Heart right ventricle (tissue), 16 donors: ENCODE results near the gene SCTR. TPM values are rescaled to one million over a fixed set of nuclear protein-coding genes. Genes with fewer than 3 reads are reported as not detected.

Experiments
- ATAC-seq, 8 donors: fragments of 200-7000 bp; cut with Tn5 transposase; one replicate each; pipeline ENCODE4 v1.9.1; 2020; ENCODE audit warnings: mild to moderate bottlenecking in 8 of 8, moderate library complexity in 8 of 8, moderate number of reproducible peaks in 1 of 8
- DNase-seq, 2 donors: peaks; one replicate each; pipeline ENCODE4 v3.0.0-alpha.2; 2020
- H3K27ac ChIP-seq, 10 donors: fragments of 200-600 bp; sonication (generic) in 2 of 10; one replicate each; pipeline versions ENCODE4 v1.5.0 to v1.8.0; 2020 to 2022; ENCODE audit warnings: mild to moderate bottlenecking in 3 of 10
- H3K27me3 ChIP-seq, 7 donors: fragments of 200-600 bp; one replicate each; pipeline ENCODE4 v1.8.0; 2021 to 2022; ENCODE audit warnings: mild to moderate bottlenecking in 2 of 7
- H3K36me3 ChIP-seq, 9 donors: fragments of 200-600 bp; sonication (generic) in 1 of 9; one replicate each; pipeline versions ENCODE4 v1.5.0 to v1.8.0; 2020 to 2022; ENCODE audit warnings: mild to moderate bottlenecking in 2 of 9
- H3K4me1 ChIP-seq, 9 donors: fragments of 200-600 bp; sonication (generic) in 1 of 9; one replicate each; pipeline versions ENCODE4 v1.5.0 to v1.8.0; 2020 to 2022; ENCODE audit warnings: mild to moderate bottlenecking in 4 of 9
- H3K4me3 ChIP-seq, 10 donors: fragments of 200-600 bp; sonication (generic) in 2 of 10; one replicate each; pipeline versions ENCODE4 v1.5.0 to v1.8.0; 2020 to 2022; ENCODE audit warnings: mild to moderate bottlenecking in 7 of 10, moderate library complexity in 2 of 10
- H3K9me3 ChIP-seq, 11 donors: fragments of 200-600 bp in 10 of 11; sonication (generic) in 2 of 11; one replicate each; pipeline versions ENCODE4 v1.5.0 to v1.8.0; 2013 to 2022; ENCODE audit warnings: mild to moderate bottlenecking in 2 of 11, control low read depth in 1 of 11, moderate library complexity in 1 of 11
- WGBS, 2 donors: extraction: QIAGEN DNeasy Blood & Tissue Kit; methylation state at CpG; one replicate each; pipeline ENCODE4 v1.1.7; 2013; ENCODE audit warnings: inconsistent platforms in 1 of 2; 5-methylcytosine and 5-hydroxymethylcytosine counted together
- intact Hi-C, 10 donors: fragments of 100-400 bp; cut with DNase I; formaldehyde crosslinking; loops; one replicate each; pipeline versions ENCODE4 v1.11.1 to v1.14.2; 2022
- long read RNA-seq, 3 donors: library from polyadenylated mRNA; unstranded; transcript quantifications; one replicate each; pipeline ENCODE4 v2.0.0, GENCODE V29; 2020 to 2021
- polyA plus RNA-seq, 2 donors: library from polyadenylated mRNA; stranded (reverse); fragments of 200-250 nt; gene quantifications; one replicate each; pipeline ENCODE4 v1.2.3, GENCODE V29; 2013
- total RNA-seq, 10 donors: library from RNA; stranded (reverse); fragmentation: NEBNext Ultra II Directional in 3 of 10; extraction: Animal tissue kit (Norgen Biotek cat#: 25700) in 3 of 10; gene quantifications; one replicate each; pipeline versions ENCODE4 v1.2.1 to v1.2.4, GENCODE V29; 2021 to 2023
- TF ChIP-seq, protein P1 (sequence below), 9 donors: fragments of 200-600 bp; sonication (generic) in 2 of 9; IDR thresholded peaks; one replicate each; pipeline versions ENCODE4 v1.5.0 to v1.8.0; 2021 to 2022; ENCODE audit warnings: antibody characterized with exemption in 9 of 9, mild to moderate bottlenecking in 5 of 9, moderate library complexity in 1 of 9
- donor health status: Arrhythmogenic right ventricular cardiomyopathy.
- donor health status: ischemic (EF 13 %, LVEDD 7.1; RV severe dilation, severe dysfunction).
- donor health status: healthy with polysubstance abuse.
- donor health status: DM: no; HTN: yes; CAD: no.
- donor health status: DM: no; HTN: no; CAD: no.
- donor health status: ischemic (EF 25% LVEDD 6.9; RV normal size, moderate dysfunction).
- donor health status: ischemic (EF 25% LVEDD 5.7; RV mildly dilated, moderate dysfunction).
- donor health status: healthy.
- donor health status: DM: yes; HTN: yes; CAD: no.
- donor health status: Ischemic cardiomyopathy.
- donor health status: ischemic (EF 35%, LVEDD 5.7; RV mildly dilated, moderate dysfunction).
- donor health status: nonischemic (EF 11% LVEDD 7.7; RV severe dilation, severe dysfunction).
- donor health status: DM: yes; HTN: yes; CAD: no.
- donor health status: PGD.
- donor health status: ischemic (EF 29% LVEDD 5.4; RV normal size, mild dysfunction).
- donor health status: nonischemic (EF 23%, LVEDD 6.1; RV moderate dilation, normal function).

SCTR gene
- total RNA-seq (under 1 TPM in 8 of 10 donors, not detected in 2; 0.36 to 0.94 (median 0.57) TPM), polyA plus RNA-seq (1 to 10 TPM in 1 of 2 donors, under 1 TPM in 1; 0.10 to 1.4 TPM)
- long read RNA-seq, donor 1, partial matches to known transcripts: 0 of 3 reads
- long read RNA-seq, donor 1, other reads (novel, unspliced or antisense): 3 of 3 reads
- long read RNA-seq, donor 2: 0 reads
- long read RNA-seq, donor 3: 0 reads

GRCh38 chr2:119523952-119524694 lies at the start of gene SCTR:
Gene SCTR, minus strand, starts transcription at chr2:119524483. Its CDS starts 257 bp downstream, at chr2:119524226.
- no peaks in the 10 kb centered on the region for H3K36me3 ChIP-seq
- no peak within 1 kb of the TSS for H3K27ac ChIP-seq
- 6% methylated on average over 72 to 74 of the region's 74 CpGs for WGBS, 2 donors
- peak within 1 kb of the TSS in 7 of 10 donors; percentile 7 to 25 (median 16) for H3K4me3 ChIP-seq
- intact Hi-C loops: loop anchor here in 2 of 10 donors (5.0 to 10.0 kb wide), 2 partner anchors 131 to 133 kb away; no protein-coding TSS in a partner anchor
- peaks cover 8 to 59% (median 47%) of the 10 kb centered on the region in 7 donors for H3K27me3 ChIP-seq
- no peak for DNase-seq
- H3K9me3 ChIP-seq: no peaks in the 10 kb centered on the region
- TF ChIP-seq, protein P1, sequence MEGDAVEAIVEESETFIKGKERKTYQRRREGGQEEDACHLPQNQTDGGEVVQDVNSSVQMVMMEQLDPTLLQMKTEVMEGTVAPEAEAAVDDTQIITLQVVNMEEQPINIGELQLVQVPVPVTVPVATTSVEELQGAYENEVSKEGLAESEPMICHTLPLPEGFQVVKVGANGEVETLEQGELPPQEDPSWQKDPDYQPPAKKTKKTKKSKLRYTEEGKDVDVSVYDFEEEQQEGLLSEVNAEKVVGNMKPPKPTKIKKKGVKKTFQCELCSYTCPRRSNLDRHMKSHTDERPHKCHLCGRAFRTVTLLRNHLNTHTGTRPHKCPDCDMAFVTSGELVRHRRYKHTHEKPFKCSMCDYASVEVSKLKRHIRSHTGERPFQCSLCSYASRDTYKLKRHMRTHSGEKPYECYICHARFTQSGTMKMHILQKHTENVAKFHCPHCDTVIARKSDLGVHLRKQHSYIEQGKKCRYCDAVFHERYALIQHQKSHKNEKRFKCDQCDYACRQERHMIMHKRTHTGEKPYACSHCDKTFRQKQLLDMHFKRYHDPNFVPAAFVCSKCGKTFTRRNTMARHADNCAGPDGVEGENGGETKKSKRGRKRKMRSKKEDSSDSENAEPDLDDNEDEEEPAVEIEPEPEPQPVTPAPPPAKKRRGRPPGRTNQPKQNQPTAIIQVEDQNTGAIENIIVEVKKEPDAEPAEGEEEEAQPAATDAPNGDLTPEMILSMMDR (IDR thresholded peaks at IDR 0.05): no peak
- ATAC-seq: peak in 5 of 8 donors; percentile 30 to 60 (median 50)
- H3K4me1 ChIP-seq: peaks cover 0 to 9% (median 0%) of the 10 kb centered on the region in 9 donors

DNA sequence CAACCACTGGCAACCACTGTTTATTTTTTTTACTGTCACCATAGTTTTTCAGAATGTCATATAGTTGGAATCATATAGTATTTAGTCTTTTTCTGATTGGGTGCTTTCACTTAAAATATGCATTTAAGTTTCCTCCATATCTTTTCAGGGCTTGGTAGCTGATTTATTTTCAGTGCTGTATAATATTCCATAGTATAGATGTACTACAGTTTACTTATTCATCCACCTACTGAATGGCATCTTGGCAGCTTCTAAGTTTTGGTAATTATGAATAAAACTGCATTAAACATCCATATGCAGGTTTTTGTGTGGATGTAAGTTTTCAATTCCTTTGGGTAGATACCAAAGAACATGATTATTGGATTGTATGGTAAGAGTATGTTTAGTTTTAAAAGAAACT lies 43.0 kb upstream of the SCTR start:
- Histone ChIP-seq H3K4me1 (no peaks in the 10 kb centered on the region), H3K9me3 (peaks cover 0 to 20% (median 5%) of the 10 kb centered on the region in 11 donors), H3K27ac (no peak overlapping the region), H3K4me3 (no peak overlapping the region), H3K27me3 (peaks cover 0 to 3% (median 0%) of the 10 kb centered on the region in 7 donors), H3K36me3 (no peaks in the 10 kb centered on the region)
- intact Hi-C loops: no loop called here
- DNase-seq (no peak), ATAC-seq (no peak)
- TF ChIP-seq, protein P1 (IDR thresholded peaks at IDR 0.05): no peak

GRCh38 chr2:119565481-119565880 lies 41.2 kb upstream of the SCTR start:
- DNase-seq (no peak), ATAC-seq (no peak)
- Histone ChIP-seq H3K4me1 (no peaks in the 10 kb centered on the region), H3K36me3 (no peaks in the 10 kb centered on the region), H3K27me3 (no peaks in the 10 kb centered on the region), H3K9me3 (peaks cover 0 to 20% (median 5%) of the 10 kb centered on the region in 11 donors), H3K4me3 (no peak overlapping the region), H3K27ac (no peak overlapping the region)
- intact Hi-C loops: no loop called here
- TF ChIP-seq, protein P1 (IDR thresholded peaks at IDR 0.05): no peak
- WGBS, 2 donors: 68 to 91% methylated on average over 2 of the region's 2 CpGs

- ATAC-seq (no peak), DNase-seq (no peak)
- peaks cover 0 to 4% (median 0%) of the 10 kb centered on the region in 7 donors for H3K27me3 ChIP-seq
- H3K36me3 ChIP-seq: no peaks in the 10 kb centered on the region
- H3K27ac ChIP-seq: no peak overlapping the region
- TF ChIP-seq, protein P1 (IDR thresholded peaks at IDR 0.05): no peak
- no peaks in the 10 kb centered on the region for H3K4me1 ChIP-seq
- 83 to 88% methylated on average over 7 of the region's 7 CpGs for WGBS, 2 donors
- no peak overlapping the region for H3K4me3 ChIP-seq
- intact Hi-C loops: no loop called here
- H3K9me3 ChIP-seq: no peaks in the 10 kb centered on the region
These were observed 29.5 kb upstream of the SCTR start for GRCh38 chr2:119553687-119554344.
